HG03439 (cell line): ENCODE measurements around the gene DCHS1.

Experiments used
- ATAC-seq: cut with Tn5 transposase; IDR thresholded peaks from one replicate; pipeline ENCODE4 v1.9.1; 2021; ENCODE audit warnings: mild to moderate bottlenecking, moderate library complexity; ENCODE audit not compliant: unreplicated experiment

Gene DCHS1

GRCh38 chr11:6648501-6648900 lies 7.1 kb downstream of the DCHS1 start:
- no peak for ATAC-seq

DNA sequence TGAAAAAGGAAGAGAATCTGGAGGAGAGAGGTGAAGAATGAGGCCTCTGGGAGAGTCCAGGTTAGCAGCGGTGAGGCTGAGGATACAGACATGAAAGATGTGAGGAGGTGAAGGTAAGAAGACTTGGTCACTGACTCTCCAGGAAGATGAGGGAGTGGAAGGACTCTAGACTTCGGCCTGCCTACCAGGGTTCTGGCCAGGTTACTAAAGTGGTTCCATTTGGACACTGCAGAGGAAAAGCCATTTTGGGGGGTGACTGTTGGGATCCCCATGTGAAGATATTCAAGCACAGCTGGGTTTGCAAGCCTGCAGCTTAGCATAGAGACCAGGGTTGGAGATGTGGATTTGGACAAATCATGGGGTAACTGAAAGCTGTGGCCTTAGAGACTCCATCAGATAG lies 7.8 kb downstream of the DCHS1 start:
- no peak for ATAC-seq

GRCh38 chr11:6646918-6647679 lies 8.5 kb downstream of the DCHS1 start:
- ATAC-seq: peak; percentile 79

GRCh38 chr11:6646576-6646917 lies 9.1 kb downstream of the DCHS1 start:
- ATAC-seq: no peak

GRCh38 chr11:6646071-6646470 lies 9.5 kb downstream of the DCHS1 start:
- ATAC-seq: no peak

- ATAC-seq: no peak
Observed at GRCh38 chr11:6642957-6643356, 12.7 kb downstream of the DCHS1 start.

DNA sequence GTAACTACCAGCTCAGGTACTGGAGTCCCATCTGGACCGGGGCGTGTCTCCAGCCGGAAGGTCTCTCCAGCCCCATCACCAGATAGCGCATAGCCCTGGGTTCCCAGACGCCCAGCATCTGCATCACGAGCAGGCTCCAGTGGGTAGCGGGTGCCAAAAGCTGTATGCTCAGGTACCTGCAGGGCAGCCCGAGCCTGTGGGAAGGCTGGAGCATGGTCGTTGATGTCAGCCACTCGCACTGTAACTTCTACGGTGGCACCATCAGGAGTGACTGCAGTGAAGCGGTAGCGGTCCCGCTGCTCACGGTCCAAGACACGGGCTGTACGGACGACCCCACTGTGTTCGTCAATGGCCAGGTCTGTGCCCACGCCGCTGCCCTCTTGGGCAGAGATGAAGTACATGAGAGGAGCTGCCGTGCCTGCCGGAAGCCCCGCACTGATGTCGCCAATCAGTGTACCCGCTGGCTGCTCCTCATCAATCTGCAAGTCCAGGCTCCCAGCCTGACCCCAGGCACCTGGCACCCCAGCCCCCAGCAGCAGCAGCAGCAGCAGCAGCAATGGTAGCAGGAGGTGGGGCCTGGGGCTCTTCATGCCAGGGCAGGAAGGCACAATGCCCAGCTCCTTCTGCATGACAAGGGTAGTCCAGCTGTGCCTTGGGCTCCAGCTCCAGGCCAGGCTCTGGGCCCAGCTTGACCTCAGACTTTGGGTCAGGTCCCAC lies 14.5 kb downstream of the DCHS1 start:
- ATAC-seq: no peak

DNA sequence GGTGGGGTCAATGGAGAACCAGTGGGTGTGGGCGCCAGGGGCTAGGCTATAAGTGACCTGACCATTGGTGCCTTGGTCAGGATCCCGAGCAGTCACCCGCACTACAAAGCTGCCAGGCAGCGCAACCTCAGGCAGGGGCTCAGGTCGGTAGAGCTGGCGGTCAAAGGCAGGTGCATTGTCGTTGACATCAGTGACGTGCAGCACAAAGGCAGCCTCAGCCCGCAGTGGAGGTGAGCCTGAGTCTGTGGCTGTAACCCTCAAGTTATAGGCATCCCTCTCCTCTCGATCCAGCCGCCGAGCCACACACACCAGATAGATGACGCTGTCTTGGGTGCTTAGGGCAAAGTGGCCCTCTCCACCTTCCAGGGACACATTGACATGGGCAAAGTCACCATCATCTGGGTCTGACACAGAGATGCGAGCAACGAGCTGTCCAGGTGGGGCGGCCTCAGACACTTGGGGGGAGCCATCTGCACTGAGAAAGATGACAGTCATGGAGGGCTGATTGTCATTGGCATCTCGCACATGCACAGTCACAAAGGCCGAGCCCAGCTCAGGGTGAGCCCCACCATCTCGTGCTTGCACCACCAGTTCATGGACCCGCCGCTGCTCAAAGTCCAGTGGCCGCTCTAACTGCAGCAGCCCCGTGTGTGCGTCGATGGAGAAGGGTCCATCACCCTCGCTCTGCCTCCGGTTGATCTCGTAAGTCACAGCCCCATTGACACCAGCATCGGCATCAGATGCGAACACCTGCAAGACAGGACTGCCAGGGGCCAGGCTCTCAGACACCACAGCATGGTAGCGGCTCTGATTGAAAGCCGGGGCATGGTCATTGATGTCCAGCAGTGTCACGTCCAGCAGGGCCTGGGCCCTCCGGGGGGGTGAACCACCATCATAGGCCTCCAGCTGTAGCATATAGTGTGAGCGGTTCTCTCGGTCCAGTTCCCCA lies 15.3 kb downstream of the DCHS1 start:
- no peak for ATAC-seq

DNA sequence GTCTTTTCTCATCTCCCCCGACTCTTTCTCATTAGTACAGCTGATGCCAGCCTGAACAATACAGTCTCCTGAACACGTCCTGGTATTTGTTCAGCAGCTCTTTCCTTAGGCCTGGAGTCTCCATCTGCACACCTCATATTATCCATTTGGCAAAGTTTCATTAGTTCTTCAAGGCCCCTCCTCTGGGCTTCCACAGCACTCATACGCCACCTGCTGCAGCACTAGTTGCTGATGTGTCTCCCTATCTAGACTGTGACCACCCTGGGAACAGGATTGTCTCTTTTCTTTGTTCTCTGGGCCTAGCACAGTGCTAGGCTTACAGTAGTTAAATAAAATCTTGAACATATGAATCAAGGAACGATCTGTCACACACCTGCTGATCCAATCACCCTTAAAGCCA lies 17.2 kb downstream of the DCHS1 start:
- no peak for ATAC-seq

DNA sequence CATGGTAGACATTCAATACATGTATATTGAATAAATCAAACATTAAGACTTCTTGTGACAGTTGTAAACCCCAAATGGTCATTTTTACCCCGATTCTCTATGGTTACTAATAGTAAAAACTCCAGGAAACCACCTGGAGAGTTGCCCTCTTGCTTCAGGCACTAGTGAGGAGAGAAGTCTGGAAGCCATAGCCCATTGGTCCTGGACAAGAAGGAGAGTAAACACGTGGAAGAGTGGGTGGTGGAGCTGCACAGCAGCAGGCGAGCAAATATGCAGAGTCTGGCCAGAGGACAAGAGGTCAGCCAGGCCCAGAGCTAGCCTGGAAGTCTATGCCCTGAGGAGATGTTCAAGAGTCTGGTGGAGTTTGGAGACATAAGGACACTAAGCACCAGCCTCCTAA lies 17.7 kb downstream of the DCHS1 start:
- no peak for ATAC-seq

GRCh38 chr11:6636480-6636879 lies 19.1 kb downstream of the DCHS1 start:
- no peak for ATAC-seq

DNA sequence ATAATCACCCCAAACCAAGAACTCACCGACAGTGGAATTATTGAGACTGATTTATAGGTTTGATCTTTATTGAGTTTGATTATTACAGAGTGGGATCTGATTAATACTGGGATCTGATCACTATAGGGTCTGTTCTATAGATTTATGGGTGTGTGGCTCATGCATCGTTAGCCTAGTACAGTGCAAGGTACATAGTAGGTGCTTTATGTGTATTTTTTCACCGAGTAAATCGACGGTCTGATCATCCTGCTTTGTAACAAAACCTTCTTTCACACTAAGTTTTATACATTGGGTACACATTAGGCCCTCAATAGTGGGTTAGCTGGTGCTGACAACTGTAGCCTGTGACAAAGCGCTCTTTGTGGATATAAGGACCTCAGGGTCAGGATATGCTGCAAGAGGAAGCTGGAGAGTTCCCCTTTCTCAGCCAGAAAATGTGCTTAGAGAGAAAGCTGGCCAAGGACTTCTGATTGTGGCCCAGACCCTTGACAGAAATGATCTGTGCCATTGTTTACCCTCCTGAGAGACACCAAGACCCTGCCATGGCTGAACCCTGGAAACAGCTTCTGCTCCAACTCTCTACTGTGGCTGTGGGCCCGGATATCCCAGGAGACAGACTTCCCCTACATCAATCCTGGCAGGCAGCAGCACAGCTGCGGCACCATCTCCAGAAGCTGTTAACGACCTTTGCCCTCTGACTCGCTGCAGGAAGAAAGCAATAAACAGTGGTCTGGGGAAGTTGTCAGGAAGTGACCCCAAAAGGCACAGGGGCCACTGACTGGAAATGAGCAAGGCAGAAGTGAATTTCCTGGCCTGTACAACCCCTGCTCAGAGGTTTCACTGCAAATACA lies 20.3 kb downstream of the DCHS1 start:
- ATAC-seq: no peak

GRCh38 chr11:6634534-6634933 lies 21.1 kb downstream of the DCHS1 start:
- ATAC-seq: no peak

DNA sequence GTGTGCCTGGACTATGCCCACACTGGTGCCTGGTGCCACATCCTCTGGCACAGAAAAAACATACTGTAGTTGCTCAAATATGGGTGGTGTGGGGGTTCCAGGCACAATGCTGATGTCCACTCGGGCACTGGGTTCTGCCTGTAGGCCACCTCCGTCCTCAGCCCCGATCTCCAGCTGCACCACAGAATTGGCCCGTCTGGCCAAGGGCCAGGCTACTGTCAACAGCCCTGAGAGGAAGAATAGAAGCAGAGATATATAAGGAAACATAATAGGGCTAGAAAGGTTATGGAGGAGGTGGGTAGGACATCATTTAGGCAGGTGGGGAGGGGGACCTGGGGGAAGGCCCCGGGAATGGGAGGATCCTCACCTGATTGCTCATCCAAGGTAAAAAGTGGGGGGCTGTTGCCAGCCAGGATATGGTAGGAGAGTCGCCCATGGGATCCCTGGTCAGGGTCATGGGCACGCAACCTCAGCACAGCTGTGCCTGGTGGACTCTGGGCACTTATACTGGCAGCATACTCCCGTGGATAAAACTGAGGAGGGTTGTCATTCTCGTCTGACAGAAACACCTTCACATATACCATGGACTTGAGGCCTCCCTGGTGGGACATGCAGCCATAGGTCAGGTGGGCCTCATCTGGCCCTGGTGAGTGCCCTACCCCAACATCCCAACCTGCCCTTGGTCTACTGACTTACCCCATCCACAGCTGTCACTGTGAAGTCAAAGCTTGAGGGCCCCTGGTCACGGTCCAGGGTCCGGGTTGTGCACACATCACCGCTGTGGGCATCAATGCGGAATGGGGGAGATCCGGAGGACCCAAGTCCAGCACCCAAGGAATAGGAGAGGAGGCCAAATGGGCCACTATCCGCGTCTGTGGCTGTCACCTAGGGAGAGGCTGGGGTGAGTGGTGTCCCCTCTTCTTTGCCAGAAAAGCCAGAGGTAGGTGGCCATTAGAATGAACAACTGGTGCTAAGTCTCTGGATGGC lies 21.9 kb downstream of the DCHS1 start:
- ATAC-seq: no peak

- ATAC-seq: no peak
Observed at GRCh38 chr11:6632116-6633073, 23.2 kb downstream of the DCHS1 start.

DNA sequence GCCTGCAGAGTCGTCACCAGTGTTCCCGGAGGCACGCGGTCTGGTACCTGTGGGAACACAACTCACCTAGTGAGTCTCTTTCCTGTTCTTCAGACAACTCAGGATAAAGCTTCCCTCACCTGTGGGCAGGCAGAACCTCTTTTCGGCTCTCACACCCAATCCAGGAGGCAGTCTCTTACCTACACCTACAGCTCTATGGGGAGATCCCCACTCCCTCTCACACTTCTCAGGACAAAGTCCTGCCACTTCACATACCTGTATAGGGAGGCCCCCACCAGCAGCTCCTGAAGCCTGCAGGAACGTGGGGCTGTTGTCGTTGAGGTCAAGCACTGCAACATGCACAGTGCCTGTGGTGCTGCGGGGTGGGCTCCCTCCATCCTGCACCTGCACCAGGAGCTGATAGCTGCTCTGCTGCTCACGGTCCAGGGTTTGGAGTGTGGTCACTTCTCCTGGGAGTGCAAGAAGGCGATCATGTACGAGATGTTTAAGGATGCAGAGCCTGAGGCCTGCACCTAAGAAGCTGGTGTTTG lies 24.2 kb downstream of the DCHS1 start:
- no peak for ATAC-seq

DNA sequence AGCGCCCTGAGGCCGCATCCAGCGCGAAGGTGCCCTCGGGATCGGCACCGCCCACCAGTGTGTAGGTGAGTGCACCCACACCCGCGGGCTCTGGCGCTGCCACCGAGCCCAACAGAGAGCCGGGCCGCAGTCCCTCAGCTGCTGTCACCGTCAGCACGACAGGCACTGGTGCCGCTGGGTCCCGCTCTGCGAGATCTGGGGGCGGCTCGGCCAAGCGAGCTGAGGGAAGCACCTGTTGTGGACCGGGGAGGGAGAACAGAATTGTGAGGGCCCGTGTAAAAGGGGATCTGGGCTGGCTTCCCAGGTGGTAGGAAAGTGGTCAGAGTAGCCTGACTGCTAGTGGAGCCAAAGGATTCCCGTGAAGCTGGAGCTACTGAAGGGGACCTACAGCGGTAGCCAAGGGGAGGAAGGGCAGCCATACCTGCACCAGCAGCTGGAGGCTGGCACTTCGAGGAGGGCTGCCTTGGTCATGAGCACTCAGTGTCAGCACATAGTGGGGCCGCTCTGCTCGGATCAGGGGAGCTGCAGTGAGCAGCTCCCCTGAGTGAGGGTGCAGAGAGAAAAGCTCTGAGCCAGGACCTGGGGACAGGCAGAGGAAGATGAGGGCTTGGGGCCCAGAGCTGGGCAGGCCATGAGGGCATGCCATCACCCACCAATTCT lies 24.8 kb downstream of the DCHS1 start:
- ATAC-seq: no peak
